Myocyte (in vitro differentiated cells): ENCODE measurements around the gene ARHGAP26. TPM values are rescaled to one million over a fixed set of nuclear protein-coding genes. Genes with fewer than 3 reads are reported as not detected.
A peak's percentile ranks its signal among the peaks of the same experiment; 100 is the strongest.

Source experiments
- DNase-seq: peaks from one replicate; pipeline ENCODE4 v3.0.0-alpha.2; 2012; ENCODE audit warnings: low read depth
- total RNA-seq: library from RNA; depleted of rRNA; stranded (reverse); fragments of >200 nt; gene quantifications from 2 replicates; pipeline ENCODE4 v1.2.3, GENCODE V29; 2014

ARHGAP26 gene
- total RNA-seq, 1 donor from 2014 or later, result 2.8 TPM

DNA sequence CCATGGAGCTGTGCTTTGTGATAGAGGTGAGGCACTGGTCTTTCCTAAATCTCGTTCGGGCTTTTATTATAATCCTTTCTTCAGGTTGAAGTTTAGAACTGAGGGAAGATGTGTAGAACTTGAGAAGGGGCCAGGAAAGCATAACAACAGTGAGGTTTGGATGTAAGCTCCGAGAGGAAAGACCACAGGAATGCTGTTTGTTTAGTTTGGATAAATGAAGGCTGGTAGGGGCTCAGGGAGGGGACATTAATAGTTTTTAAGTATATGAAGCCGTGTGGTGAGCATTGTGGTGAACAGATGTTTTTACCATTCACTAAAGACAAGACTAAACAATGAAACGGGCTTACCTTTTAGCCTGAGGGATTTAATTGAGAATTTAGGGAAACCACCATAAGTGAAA lies 130.8 kb downstream of the ARHGAP26 start:
- peak; percentile 54 for DNase-seq

DNA sequence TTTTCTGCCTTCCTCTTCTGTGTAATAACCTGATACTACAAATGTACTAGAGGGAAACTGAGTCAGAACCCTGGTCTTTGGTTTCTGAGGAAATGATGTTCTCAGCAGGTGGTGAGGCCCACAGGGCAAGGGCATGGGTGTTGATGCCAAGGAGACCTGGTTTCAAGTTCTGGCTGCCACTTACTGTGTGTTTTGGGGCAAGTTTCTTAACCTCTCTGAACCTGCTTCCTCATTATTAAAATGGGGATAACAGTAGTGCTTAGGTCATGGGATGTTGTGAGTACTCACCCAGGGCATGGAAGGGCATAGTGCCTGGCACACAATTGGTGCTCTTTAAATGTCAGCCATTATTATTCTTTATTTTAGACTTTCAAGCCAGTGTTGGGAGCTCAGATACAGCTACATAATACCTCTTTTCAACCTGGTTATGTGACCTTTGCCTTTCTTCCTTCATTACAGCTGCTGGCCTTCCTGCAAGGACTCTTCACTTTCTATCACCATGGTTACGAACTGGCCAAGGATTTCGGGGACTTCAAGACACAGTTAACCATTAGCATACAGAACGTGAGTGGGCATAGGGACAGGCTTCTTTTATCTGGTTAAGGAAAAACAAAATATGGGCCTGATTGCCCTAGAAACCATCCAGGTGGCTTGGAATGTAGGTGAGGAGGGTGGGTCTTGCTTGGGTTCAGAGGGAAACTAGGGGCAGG lies 131.5 kb downstream of the ARHGAP26 start:
- DNase-seq, result no peak

DNA sequence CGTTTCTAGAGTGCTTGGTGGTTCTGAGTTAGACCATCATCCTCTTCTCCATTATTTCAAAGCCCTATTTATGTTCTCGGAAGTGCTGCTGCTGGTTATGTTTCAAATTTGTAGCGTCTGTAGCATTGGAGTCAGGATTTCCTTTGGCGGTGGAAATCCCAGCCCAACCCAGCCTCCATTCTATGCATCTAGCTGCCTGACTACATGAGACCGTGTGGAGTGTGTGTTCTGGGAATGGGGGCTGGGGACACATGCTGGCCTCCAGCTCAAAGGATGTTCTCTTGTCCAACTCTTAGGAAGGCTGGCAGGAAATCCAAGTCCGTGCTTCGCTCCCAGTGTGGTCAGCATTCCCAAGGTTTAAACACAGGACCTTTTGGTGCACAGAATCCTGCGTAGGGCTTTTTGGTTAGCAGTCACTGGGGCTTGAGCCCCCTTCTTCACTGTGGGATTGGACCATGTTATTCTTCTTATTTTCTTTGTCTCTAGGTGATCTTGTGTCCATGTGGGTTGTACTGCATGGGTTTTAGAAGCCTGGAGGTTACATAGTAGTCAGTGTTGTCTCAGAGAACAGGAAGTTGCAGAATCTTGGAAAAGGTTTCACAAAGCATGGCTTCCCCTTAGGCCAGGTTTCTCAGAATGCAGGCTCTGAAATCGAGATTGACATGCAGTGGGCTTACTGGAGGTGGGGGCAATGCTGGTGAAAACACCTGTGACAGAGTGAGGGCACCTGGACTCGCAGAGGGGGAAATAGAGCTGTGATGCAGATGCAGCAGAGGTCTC lies 132.2 kb downstream of the ARHGAP26 start:
- DNase-seq, result no peak

DNA sequence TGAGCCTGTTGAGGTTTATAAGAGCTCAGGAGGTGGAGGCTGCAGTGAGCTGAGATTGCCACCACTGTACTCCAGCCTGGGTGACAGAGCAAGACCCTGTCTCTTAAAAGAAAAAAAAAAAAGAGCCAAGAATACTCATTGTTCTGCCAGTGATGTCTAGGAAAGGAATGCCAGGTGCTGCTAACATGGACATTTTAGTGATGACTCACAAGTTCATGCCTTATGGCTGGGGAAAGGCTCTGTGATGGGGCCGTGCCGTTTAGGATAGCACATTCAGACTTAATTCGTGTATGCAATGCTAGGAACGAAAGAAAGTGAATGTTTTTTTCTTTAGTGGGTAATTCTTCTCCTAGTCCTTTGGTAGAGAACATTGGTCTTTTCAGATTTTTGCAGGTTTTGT lies 134.2 kb downstream of the ARHGAP26 start:
- DNase-seq, result no peak

DNA sequence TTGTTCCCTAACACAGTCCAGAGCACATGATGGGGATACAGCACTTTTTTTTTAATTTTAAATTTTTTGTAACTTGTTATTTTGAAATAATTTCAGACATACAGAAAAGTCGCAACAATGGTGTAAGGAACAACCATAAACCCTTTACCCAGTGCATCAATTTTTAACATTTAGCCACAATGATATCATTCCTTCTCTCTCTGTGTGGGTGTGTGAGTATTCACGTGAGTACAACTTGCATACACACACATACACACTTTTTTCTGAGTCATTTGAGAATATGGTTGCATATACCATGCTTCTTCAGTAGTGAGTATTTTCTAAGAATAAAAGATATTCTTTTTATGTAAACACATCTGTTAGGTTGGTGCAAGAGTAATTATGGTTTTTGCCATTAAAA lies 135.2 kb downstream of the ARHGAP26 start:
- DNase-seq, result no peak

DNA sequence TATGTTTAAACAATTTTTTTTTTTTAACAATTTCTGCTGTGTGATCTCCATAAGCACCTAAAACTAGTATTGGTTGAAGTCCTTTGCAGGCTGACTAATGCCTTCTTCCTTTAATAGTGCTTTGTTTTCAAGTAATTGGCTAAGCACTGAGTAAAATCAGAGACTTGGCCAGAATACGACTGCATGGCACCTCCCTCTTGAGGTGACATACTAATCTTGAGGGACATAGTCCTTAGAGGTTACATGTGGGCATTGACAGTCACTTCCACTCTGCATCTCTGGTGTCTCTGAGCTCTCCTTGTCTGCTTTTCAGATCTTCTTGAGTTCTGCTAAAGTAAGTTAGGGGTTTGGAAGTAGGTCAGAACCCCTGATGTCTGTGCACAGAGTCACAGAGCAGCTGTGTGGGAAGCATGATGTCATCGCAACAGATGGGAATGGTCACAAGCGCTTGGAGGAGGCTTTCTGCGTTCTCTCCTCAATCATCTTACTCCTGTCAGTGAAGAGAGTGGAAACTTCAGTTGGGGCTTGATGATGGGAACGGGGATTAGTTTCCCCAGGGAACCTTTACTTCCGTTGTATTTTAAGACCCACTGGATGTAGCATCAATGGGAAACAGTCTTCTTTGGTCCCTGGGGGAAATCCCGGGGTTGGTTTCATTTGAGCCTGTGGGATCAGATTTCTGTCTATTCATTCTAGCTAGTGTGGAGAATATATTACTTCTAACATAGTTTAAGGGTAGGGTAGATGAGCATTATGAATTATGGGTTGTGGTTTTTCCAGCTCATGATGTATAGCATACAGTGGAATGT lies 136.9 kb downstream of the ARHGAP26 start:
- DNase-seq, result peak; percentile 90

DNA sequence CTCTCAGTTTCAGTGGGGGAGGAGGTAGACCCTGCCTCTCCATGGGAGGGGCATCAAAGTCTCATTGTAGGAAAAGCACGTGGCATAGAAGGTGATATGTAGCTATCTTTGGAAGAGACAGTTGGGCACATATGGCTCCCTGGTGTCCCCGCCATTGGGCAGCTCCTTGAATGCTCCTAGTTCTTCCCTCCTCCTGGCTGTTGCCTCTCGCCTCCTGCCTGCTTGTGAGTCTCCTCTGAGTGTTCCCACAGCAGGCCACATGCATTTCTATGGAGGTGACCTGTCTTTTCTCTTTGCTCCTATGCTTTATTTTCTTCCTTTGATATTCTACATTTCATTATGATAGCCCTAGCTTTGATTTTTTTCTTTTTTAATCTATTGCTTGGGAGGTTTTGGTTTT lies 138.5 kb downstream of the ARHGAP26 start:
- DNase-seq, result no peak

DNA sequence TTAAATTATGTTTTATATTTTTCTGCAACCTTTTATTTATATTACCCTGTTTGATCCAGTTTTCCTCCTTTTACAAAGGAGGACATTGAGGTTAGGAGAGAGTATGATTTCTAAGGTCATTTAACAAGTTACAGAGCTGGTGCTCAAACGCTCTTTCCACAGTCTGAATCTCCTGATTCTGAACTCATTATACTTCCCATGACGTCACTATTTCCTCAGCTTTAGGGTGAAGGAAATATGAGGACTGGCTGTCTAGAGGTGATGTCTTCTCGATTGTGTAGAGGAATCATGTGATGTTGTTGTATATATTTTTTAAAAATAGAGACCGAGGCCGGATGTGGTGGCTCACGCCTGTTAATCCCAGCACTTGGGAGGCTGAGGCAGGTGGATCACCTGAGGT lies 140.0 kb downstream of the ARHGAP26 start:
- no peak for DNase-seq

DNA sequence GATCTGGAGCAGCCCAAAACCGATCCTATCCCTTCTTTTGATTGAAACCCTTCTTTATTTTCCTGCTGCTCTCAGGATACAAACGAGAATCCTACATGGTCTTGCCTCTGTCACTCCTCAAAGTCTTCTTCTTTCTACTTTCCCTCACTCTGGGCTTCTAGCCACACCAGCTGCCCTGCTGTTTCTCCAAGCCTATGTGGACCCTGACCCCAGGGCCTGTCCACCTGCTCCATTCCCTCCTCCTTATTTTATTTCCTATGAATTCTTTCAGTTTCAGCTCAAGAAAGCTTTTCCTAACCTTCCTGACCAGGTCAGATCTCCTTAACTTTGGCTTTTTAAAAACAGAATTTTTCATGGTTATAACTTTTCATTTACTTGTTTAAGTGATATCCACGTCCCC lies 141.0 kb downstream of the ARHGAP26 start:
- no peak for DNase-seq

DNA sequence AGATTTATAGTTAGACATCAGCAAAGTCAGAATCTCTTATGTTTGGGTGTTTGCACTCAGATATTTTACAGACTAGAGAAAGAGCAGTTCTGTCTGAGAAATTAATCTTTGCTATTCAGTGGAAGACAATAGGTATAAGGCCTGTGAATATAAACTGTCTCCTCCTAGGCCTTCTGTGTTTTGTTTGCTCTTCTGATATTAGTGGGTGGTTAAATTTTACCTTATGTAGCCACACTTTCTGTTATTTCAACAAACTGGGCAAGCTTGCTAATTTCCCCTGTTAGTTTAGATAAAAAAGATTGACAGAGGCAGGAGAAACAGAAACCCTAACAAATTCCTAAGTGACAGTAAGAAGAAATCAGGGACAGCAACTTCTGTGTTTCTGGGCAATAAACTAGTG lies 141.6 kb downstream of the ARHGAP26 start:
- no peak for DNase-seq

DNA sequence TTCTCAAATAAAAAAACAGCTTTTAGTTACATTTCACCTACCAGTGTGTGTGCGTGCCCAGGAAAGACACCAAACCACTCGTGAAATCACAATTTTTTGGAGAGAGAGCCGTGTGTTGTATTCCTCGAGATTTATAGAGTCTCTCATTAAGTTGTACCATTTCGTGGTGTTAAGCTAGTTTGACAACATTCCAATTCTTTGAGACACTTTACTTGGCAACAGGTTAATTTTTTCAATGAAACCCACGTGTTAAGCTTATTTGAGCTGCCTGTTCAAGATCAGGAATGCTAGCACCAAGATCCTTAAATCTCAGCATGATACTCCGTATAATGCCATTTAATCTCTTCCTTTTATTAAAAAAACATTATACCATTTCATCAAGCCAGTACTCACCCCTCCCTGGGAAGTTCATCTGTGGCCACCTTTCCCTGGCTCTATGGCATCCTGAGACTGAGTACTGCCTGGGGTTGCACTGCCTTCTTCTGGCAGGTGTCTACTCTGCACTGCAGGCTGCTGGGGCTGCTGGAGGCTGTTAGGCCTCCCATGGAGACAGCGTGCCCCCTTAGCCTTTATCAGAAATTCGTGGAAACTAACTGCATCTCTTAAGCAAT lies 143.7 kb downstream of the ARHGAP26 start:
- no peak for DNase-seq

DNA sequence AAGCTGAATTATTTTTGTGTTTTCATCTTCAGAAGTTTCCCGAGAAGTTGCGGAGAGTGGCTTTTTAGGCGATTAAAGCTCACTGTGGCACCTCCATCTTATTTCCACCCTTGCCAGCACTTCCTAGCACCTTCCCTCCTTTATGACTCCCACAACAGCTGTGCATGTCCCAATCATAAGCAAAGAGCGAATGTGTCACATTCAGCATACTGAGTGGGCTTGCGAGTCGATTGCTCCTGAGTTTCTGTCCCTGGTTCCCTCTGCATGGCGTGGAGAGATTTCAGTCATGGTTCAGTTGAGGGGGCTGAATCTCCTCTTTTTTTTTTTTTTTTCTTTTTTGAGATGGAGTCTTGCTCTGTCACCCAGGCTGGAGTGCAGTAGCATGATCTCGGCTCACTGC lies 144.9 kb downstream of the ARHGAP26 start:
- DNase-seq, result no peak

DNA sequence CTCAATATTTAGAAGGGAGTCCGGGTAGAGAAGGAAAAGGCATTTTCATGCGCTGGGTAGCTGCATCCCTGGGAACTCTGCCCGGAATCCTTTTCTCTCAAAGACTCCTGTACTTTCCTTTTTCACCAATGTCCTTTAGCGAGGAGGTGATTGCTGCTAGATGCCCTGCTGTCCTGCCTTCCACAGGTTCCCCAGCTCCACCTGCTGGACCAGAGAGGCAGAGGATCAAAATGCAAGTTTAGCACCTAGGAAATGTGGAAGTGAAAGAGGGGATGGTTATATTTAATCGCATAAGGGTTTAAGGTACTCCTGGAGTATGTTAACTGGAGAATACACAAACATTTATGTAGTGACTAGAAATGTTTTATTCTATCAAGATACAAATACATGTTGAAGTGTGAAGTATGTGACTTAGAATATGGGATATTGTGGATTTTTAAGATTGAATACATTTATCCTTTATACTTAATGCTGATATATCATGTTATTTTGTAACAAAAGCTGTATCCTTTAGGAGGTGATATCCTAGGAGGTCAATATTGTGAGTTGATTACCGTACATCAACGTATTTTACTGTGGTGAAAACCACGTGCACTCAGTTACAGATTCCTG lies 145.7 kb downstream of the ARHGAP26 start:
- no peak for DNase-seq

DNA sequence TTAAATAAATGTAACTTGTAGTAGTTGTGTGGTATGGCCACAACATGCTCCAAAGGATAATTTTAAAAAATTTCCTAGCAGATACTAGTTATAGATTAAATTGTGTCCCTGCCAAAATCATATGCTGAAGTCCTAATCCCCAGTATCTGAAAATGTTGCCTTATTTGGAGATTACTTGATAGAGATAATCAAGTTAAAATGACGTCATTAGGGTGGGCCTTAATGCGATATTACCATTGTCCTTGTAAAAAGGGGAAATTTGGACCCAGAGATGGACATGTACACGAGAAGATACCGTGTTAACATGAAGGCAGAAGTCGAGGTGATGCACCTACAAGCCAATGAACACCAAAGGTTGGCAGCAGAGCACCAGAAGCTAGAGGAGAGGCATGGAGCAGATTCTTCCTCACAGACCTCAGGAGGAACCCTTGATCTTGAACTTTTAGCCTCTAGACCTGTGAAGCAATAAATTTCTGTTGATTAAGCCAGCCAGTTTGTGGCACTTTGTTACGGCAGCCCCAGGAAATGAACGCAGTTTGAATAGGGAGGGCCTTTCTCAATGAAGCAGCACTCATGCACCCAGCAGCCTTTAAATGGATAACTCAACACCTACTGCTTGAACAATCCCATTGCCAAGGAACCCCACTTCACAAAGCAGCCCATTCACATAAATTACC lies 148.9 kb downstream of the ARHGAP26 start:
- no peak for DNase-seq

DNA sequence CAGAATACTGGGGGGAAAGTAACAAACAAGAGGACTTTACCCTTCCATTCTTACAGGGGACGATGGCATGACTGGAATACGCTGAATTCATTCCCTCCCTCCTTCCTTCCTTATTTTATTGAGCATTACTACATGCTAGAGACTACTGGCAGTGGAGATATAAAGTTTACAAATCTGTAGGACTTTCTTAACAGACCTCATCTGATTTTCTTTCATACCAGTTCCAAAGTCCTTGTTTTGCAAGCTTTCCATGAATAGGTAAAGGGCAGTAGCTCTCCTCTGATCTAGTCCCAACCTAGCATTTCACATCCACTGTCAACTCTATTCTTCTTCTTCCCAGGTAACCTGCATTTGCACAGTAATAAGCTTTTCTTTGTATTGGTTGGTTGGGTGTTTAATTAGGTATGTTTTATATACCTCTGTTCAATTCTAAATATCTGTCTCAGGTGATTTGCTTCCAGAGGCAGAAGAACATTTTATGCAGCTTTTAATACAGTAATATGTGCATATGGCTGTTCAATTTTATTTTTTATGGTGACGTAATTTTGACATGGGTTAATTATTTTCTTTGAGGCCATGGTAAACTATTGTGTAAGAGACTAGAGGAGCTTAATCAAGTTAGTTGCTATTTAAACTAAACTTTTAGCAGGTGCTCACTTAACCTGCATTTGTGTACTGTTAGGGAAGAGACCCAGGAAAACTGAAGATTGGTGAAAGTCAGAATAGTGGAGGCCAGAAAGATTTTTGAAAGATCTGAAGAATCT lies 150.9 kb downstream of the ARHGAP26 start:
- no peak for DNase-seq

DNA sequence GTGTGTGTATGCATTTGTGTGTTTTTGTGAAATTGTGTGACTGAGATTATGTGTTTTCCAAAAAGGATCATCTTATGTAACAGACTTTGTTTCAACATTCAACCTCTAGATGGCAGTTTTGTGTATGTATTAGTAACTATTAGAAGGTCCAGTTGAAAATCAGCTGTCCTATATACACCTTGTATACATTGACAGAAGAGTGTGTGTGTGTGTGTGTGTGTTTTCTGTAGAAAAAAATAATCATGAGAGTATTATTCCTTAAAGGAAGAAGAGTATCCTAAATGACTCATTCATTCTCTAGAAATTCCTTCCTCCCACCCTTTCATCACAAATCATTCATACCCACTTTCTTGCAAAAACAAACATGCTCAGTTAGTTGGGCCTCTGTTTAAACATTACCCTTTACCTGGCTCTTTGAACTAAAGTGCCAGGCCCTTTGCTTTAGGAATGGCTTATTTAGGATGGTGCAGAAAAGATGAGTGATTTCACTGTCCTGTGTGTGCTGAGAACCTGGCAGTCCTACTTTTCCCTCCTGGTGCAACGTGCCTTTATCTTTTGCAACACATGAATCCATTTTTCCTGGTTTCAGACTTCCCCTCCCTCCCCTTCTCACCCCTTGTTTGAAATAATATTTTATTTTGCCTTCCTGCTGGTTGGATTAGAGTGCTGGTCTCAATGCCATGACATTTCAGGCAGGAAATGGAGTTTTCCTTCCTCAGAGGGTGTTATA lies 152.2 kb downstream of the ARHGAP26 start:
- peak; percentile 45 for DNase-seq

DNA sequence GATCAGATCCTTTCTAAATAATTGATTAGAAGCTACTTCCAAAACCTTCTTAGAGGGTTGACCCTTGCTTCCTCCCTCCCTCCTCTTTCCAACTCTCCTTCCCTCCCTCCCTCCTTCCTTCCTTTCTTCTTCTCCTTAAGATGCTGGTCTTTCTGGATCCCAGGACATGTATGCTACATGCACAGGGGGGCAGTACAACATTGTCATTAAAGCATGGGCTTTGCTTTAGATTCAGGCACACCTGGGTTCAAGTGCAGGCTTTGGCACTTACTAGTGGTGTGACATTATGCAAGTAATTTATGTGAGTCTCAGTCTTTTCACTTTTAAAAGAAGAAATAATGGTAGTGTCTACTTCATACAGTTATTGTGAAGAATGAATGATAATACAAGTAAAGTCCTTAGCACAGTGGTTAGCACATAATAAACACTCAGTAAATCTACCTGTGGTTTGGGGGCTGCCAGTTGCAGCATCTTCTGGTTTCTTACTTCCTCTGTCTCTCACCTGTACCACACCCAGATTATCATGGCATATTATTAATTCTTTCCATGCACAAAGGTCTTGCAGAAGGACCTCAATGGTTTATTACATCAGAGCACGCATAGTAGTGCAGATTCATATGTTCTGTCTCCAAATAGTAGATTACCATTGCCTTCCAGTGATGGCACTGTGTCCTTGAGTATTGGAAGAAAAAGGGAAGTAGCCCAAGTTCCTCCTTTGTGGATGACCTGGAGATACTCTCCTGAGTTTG lies 154.1 kb downstream of the ARHGAP26 start:
- DNase-seq, result peak; percentile 27

DNA sequence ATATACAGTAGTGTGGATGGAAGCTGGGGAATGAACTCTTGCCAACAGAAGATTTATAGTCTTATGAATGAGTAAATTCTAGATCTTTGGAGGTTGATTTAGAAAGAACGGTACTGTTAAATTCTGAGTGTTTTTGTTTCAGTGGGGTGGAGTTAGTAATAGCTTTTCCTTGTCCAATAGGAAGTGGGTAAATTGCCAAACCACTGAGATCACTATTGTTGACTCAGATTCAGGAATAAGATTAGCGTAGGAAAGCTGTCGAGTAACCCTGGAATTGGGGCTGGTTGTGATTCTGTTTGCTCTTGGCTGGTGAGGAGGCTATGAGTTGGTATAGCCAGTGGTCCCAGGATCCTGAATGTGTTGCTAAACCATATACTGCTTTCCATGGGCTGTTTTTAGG lies 155.6 kb downstream of the ARHGAP26 start:
- peak; percentile 55 for DNase-seq
